ENCODE measurements around the gene ALG3.

ALG3 gene

DNA sequence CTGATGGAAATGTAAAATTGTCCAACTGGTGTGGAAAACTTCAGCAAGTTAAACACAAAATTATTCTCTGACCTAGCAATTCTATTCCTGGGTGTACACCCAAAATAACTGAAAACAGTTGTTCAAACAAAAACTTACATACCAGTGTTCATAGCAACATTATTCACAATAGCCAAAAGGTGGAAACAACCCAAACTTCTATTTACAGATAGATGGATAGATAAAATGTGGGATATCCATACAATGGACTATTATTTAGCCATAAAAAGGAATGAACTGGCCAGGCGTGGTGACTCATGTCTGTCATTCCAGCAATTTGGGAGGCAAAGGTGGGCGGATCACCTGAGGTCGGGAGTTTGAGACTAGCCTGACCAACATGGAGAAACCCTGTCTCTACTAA is 26.2 kb downstream of the ALG3 start:
- no peaks in the 10 kb centered on the region; the same call in 1 of the 2 replicates for H3K4me1 ChIP-seq
- H3K27me3 ChIP-seq: no peaks in the 10 kb centered on the region
- no peak for DNase-seq
- H3K9me3 ChIP-seq: no peaks in the 10 kb centered on the region
- no peak overlapping the region for H3K4me3 ChIP-seq (ENCODE audit: low read depth, low read length)
- TF ChIP-seq, protein P1, sequence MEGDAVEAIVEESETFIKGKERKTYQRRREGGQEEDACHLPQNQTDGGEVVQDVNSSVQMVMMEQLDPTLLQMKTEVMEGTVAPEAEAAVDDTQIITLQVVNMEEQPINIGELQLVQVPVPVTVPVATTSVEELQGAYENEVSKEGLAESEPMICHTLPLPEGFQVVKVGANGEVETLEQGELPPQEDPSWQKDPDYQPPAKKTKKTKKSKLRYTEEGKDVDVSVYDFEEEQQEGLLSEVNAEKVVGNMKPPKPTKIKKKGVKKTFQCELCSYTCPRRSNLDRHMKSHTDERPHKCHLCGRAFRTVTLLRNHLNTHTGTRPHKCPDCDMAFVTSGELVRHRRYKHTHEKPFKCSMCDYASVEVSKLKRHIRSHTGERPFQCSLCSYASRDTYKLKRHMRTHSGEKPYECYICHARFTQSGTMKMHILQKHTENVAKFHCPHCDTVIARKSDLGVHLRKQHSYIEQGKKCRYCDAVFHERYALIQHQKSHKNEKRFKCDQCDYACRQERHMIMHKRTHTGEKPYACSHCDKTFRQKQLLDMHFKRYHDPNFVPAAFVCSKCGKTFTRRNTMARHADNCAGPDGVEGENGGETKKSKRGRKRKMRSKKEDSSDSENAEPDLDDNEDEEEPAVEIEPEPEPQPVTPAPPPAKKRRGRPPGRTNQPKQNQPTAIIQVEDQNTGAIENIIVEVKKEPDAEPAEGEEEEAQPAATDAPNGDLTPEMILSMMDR (IDR thresholded peaks at IDR 0.05; ENCODE audit: low read depth, low read length): no peak
- no peaks in the 10 kb centered on the region for H3K36me3 ChIP-seq

DNA sequence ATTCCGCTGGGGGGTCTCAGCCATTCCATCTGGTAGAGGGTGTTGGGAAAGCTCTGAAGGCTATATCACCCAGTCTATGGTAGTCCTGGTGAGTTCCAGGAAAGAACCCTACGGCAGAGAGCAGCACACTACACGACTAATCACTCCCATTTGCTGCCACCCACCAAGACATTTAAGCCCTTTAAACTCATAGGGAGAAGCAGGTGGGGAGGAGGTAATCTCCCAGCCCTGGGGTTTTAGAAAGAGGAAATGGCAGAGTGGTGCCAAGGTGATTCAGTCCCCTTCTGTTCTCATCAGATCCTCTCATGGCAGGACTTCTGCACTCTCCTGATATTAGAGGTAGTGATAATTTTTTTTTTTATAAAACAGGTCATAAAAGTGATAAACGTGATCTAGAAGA is 29.9 kb downstream of the ALG3 start:
- Histone ChIP-seq H3K9me3 (no peaks in the 10 kb centered on the region), H3K4me3 (ENCODE audit: low read depth, low read length) (no peak overlapping the region), H3K27me3 (no peaks in the 10 kb centered on the region), H3K36me3 (no peaks in the 10 kb centered on the region), H3K4me1 (no peaks in the 10 kb centered on the region)
- no peak for DNase-seq
- TF ChIP-seq, protein P1 (IDR thresholded peaks at IDR 0.05; ENCODE audit: low read depth, low read length): no peak

DNA sequence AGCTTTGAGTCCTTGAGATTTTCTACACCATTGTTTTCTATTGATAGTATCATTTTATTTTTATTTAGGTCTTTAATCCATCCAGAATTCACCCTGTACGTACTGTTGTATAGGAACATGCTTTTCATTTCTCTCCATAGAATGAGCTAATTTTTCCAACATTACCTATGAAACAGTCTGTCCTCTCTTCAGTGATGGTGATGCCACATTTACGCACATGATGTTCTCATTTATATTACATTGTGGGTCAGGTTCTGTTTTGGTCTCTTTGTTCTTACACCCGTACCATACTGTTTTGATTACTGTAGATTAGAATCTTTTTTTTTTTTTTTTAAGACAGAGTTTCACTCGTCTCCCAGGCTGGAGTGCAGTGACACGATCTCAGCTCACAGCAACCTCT is 37.0 kb downstream of the ALG3 start:
- Histone ChIP-seq H3K4me3 (ENCODE audit: low read depth, low read length) (no peak overlapping the region), H3K4me1 (peaks cover 4% of the 10 kb centered on the region), H3K9me3 (no peaks in the 10 kb centered on the region), H3K27me3 (peaks cover 6% of the 10 kb centered on the region; the same call in 1 of the 2 replicates), H3K36me3 (no peaks in the 10 kb centered on the region)
- no peak for DNase-seq
- TF ChIP-seq, protein P1 (IDR thresholded peaks at IDR 0.05; ENCODE audit: low read depth, low read length): no peak

DNA sequence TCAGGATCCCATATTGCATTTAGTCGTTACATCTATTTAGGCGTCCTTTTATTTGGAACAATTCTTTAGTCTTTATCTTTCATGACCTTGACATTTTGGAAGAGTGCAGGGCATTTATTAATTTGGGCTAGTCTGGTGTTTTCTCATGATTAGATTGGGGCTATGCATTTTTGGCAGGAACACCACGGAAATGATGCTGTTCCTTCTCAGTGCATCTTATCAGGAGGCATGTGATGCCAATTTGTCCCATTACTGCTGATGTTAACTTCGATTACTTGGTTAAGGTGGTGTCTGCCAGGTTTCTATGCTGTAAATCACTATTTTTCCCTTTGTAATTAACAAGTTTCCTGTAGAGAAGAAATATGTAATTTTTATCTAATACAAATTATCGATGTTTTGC is 37.5 kb downstream of the ALG3 start:
- H3K4me1 ChIP-seq: peaks cover 4% of the 10 kb centered on the region
- TF ChIP-seq, protein P1 (IDR thresholded peaks at IDR 0.05; ENCODE audit: low read depth, low read length): no peak
- no peaks in the 10 kb centered on the region for H3K9me3 ChIP-seq
- no peaks in the 10 kb centered on the region for H3K36me3 ChIP-seq
- H3K27me3 ChIP-seq: peaks cover 6% of the 10 kb centered on the region; the same call in 1 of the 2 replicates
- H3K4me3 ChIP-seq (ENCODE audit: low read depth, low read length): no peak overlapping the region
- no peak for DNase-seq

DNA sequence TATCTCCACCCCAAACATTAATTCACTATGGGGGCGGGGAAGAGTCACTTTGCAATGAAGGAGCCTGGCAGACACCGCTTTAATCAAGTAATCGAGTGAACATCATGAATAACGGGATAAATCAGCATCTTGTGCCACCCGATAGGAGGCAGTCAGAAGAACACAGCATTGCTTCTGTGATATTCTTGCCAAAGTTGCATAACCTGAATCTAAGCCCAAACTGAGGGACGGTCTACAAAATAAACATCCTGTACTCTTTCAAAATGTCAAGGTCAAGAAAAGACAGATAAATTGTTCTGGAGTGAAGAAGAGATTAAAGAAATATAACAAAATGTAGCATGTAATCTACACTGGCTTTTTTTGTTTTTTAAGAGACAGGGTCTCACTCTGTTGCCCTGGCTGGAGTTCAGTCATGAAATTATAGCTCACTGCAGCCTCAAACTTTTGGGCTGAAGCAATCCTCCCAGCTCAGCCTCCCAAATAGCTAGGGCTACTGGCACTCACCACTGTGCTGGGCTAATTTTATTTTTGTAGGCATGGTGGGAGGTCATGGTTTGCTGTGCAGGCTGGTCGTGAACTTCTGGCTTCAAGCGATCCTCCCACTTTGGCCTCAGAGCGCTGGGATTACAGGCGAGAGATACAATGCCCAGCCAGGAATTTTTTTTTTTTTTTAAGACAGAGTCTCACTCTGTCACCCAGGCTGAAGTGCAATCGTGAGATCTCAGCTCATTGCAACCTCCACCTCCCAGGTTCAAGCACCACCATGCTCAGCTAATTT is 39.4 kb downstream of the ALG3 start:
- Histone ChIP-seq H3K4me3 (ENCODE audit: low read depth, low read length) (no peak overlapping the region), H3K4me1 (peaks cover 4% of the 10 kb centered on the region), H3K27me3 (peaks cover 6% of the 10 kb centered on the region; the same call in 1 of the 2 replicates), H3K36me3 (no peaks in the 10 kb centered on the region), H3K9me3 (no peaks in the 10 kb centered on the region)
- no peak for DNase-seq
- TF ChIP-seq, protein P1 (IDR thresholded peaks at IDR 0.05; ENCODE audit: low read depth, low read length): no peak

DNA sequence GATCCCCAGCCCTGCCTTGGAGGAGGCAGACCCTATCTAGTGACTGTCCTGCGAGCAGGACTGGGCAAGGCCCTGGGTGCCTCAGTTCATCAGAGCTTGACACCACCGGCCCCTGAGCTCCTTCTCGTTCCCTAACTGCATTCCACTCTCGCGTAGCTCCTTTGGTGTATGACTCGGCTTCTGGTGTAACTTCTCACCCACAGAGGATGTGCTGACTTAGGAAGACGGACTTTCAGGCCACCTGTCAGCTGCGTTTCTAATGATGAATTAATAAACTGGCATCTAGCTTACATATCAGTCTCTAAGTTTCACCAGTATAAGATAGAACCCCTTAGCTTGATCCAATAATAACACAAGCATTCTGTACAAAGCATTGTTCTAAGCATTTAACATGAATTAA is 45.2 kb downstream of the ALG3 start:
- H3K27me3 ChIP-seq: no peaks in the 10 kb centered on the region
- DNase-seq: no peak
- TF ChIP-seq, protein P1 (IDR thresholded peaks at IDR 0.05; ENCODE audit: low read depth, low read length): no peak
- H3K4me1 ChIP-seq: no peaks in the 10 kb centered on the region
- H3K36me3 ChIP-seq: no peaks in the 10 kb centered on the region
- no peaks in the 10 kb centered on the region for H3K9me3 ChIP-seq
- H3K4me3 ChIP-seq (ENCODE audit: low read depth, low read length): no peak overlapping the region

All from BE2C (cell line).